SW 1271 (cell line): ENCODE data around the gene DAZAP2.
"Not testable (repeated sequence)": the region's sequence is repeated elsewhere in the genome, so short reads cannot be mapped to it uniquely, and the experiment has no call there.

Experiments used
- DNase-seq, 2 experiments: peaks; one replicate each; lab custom pipeline; 2025; lab: John Stamatoyannopoulos, UW

DAZAP2 gene

DNA sequence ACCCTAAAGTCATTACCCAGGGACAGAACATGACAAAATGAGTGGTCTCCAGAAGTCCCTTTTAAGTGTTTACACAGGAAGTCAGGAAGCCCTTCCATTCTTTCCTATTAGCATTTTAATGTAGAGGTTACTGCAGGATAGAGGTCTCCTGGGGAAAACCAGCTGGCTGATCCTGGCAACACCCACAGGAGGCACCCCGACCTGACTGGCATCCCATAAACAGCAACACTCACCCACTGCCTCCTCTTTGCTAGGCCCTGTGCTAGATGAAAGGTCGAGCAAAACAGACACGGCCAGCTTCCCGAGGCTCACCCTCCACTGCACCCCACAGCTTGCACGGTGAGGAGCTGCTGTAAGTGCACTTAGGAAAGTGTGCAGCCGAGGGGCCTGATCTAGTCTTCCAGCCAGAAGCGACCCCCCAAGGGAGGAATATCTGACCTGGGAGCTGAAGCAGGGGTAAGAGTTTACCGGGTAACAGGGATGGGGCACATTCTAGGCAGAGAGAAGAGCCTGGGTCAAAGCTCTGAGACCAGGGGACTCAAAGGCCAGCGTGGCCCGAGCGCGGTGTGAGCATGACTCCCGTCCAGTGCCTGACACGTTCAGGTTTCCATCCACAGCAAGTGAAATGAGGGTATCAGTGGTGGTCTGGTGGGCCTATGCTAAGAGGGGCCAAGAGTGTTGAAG lies 9.0 kb downstream of the DAZAP2 start:
- no peak for DNase-seq

DNA sequence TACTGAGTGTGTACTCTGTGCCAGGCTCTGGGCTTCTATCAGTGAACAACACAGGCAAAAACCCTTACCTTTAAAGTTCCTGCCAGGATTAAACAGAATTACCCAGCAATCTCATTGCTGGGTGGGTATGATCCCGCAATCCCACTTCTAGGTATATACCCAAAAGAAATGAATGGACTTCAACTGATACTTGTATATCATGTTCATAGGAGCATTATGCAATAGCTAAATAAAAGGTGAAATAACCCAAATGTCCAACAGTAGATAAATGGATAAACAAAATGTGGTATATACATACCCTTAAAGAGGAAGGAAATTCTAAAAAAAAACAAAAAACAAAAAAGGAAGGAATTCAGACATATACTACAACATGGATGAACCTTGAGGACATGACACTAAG lies 14.7 kb downstream of the DAZAP2 start:
- no peak for DNase-seq

DNA sequence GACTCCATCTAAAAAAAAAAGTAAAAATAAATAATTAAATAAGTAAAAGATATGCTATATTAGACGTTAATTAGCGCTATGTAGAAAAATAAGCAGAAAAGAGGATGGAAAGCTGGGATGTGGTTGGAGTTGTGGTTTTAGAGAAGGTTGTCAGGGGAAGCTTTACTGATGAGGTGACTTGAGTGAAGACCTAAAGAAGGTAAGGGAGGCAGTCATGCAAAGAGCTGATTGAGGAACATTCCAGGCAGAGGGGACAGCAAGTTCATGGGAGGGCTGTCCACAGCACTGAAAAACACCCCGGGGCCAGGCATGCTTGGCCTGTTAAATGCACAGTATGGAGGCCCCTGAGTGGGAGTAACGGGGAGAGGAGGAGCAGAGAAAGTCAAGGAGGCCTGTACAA lies 15.9 kb downstream of the DAZAP2 start:
- DNase-seq, result no peak

DNA sequence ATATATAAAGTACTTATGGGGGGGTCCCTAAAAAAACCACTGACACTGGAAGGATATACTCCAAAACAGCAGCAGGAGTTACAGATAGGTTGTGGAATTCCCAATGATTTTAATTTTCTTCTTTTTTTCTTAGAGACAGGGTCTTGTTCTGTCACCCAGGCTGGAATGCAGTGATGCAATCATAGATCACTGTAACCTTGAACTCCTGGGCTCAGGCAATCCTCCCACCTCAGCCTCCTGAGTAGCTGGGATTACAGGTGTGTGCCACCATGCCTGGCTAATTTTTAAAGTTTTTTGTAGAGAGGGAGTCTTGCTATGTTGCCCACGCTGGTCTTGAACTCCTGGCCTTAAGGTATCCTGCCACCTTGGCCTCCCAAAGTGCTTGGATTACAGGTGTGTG lies 21.0 kb downstream of the DAZAP2 start:
- not testable (repeated sequence) for DNase-seq

DNA sequence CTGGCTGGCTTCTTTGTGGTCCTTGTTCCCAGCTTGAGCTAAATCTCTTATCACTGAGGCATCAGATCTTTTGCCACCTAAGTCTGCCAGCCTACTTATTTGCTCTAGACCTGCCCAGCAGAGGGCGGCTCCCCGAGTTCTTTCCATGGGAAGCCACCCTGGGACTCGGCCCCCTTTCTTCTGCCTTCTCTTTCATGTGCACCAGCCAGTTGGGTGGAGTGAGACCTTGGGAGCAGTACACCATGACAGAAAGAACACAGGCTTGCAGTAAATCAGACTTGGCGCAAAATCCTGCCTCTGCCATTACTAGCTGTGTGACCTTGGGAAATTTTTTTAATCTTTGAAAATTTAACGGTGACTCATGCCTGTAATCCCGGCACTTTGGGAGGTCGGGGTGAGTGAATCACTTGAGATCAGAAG lies 24.1 kb downstream of the DAZAP2 start:
- peak; percentile 39 to 56 for DNase-seq

DNA sequence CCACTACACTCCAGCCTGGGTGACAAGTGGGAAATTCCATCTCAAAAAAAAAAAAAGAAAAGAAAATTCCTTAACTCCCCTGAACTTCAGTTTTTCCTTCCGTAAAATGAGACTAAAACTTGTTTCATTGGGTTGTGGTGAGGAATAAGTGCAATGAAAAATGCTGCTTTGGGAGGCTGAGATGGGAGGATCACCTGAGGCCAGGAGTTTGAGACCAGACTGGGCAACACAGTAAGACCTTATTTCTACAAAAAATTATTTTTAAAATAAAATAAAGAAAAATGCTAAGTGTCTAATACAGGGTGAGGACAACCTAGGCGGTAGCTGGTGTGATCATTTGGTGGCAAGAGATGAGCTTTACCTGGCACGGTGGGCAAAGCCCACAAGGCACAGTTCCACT lies 24.7 kb downstream of the DAZAP2 start:
- DNase-seq, result no peak

DNA sequence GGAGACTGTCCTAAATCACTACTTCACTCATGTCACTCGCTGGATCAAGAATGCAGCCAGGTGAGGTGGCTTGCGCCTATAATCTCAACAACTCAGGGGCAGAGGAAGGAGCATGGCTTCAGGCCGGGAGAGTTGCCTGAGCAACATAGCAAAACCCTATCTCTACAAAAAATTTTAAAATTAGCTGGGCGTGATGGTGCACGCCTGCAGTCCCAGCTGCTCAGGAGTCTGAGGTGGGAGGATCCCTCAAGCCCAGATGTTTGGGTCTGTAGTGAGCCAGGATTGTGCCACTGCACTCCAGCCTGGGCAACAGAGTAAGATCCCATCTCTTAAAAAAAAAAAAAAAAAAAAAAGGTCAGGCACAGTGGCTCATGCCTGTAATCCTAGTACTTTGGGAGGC lies 25.7 kb downstream of the DAZAP2 start:
- DNase-seq, result no peak

DNA sequence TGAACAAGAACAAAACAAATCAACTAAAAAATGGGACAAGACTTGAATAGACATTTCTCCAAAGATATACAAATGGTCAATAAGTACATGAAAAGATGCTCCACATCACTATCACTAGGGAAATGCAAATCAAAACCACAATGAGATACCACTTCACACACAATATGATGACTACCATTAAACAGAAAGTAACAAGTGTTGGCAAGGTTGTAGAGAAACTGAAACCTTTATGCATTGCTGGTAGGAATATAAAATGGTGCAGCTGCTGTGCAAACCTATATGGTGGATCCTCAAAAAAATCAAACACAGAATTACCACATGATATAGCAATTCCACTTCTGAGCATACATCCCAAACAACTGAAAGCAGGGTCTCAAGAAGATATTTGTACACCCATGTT lies 26.4 kb downstream of the DAZAP2 start:
- DNase-seq, result no peak

DNA sequence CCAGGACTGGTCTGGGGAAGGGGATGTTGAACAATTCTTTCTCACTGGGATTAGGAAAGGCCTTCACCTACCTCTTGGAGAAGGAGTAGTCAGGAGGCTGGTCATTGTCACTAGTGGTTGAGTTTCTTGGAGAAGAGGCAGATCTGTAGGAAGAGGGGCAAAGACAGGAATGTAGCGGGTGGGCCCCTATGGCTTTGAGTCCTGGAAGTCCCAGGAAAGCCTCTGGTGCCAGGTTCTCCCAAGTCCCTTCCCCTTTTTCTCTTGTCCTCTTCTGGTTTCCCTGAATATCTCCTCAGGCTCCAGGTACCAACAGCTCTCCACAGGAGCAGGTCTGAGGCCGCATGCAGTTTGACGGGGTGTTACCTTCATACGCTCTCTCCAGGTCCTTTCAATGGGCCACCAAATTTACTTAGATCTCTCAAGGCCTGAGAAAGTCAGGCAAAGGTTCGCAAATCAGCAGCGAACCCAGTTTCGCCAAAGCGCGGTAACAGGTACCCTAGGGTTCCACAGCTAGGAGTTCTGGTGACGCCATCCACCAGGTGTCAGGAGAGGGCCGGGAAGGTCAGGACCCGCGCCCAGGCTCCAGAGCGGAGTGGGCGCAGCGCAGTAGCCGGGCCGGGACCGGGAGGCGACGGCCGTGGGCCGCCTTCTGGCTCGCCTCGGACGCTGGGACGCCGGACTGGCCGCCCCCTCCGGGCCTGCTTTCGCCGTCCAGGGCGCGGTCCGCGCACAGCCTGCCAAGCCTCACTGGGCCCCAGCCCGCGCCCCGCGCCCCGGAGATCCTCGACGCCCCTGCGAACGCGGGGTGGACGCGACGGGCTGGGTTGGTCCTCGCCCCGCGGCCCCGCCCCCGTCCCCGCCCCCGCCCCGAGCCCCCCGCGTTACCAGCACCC lies 30.8 kb downstream of the DAZAP2 start:
- peak in 1 of 2 experiments; percentile 58 for DNase-seq

DNA sequence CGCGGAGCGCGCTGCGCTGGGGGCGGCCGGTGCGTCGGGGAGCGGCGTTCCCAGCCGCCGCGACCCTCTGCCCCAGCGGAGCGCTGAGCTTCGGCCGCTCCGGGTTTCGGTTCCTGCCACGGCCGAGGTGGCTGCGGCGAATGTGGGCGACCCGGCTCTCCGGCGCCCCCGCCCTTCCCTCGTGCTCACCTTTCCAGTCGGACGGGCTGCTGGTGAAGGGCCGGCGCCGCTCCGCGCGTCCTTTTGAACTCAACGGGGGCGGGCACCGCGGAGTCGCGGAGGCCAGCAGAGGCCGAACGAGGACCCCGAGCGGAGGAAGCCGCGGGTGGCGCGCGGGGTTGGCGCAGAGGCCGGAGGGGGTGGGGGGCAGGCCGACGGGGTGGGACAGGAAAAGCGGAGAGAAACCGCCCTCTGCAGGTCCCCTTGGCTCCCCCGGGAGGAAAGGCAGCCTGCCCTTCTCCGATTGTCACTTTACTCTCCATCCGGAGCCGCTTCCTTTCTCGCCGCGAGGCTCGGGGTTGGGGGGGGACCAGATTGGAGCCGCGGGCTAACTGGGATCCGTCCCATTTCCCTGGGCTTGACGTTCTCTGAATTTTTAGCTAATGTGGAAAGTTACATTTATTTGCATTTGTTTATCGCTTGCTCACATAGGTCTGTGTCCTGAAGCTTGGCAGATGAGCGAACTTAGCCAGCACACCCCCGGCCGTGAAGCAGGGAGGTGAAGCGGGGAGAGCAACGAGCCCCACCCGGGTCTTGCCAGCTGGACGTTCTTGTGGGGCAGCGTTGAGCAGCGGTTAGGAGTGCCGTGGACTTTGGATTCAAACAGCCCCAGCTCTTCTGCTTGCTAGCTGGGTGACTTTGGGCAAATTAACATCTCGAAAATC lies 31.7 kb downstream of the DAZAP2 start, which contains the start of gene SMAGP:
Gene SMAGP, minus strand, starts transcription at position 349 of the 884 bp plus-strand sequence. CDS start 1,137 bp downstream, outside the sequence.
- peak; percentile 40 to 84 for DNase-seq

DNA sequence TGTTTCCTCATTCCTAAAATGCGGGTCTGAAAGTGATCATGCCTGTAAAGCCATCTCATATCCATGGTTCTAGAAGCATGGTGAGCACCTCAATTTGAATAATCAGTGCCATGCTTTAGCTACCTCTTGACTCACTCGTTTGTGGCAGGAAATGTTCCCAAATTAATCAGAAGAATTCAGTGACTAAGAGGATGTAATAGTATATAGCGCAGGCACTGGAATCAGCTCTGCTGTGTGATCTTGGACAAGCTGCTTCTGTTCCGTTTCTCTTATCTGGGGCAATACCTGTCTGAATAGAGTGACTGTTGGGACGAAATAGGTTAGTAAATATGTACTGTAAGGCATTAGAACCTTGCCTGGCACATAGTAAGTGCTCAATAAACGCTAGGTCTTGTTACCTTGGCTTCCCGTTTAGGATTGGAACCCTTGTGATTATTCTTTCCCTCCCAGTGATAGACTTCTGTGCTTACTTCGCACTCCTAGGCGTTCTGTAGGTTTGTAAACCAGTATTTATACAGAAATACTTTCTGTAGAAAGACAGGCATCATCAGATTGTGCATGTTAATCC lies 32.4 kb downstream of the DAZAP2 start:
- DNase-seq, result peak; percentile 34 to 80

DNA sequence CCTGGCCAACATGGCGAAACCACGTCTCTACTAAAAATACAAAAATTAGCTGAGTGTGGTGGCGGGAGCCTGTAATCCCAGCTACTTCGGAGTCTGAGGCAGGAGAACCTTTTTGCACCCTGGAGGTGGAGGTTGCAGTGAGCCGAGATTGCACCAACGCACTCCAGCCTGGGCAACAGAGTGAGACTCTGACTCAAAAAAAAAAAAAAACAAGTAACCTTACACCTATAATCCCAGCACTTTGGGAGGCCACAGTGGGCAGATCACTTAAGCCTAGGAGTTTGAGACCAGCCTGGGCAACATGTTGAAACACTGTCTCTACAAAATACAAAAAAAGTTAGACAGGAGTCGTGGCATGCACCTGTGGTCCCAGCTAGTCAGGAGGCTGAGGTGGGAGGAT lies 34.2 kb downstream of the DAZAP2 start:
- DNase-seq, result not testable (repeated sequence)

DNA sequence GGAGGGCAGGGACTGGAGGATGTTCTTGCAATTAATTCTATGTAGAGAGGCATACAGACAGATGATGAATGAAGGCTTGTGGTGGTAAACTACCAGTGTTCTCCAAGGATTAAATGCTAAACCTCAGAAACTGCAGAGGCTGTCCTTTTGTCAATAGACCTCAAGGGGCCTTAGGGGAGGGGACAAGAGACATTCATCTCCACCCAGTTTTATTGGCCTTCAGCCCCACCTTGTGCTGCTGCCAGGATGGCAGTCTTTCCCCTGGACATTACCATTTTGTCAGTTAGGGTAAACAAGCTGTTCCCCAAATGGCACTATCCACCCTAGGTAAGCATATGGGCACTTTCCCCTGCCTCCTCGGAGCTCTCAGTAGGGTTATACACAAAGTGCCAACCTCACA lies 36.5 kb downstream of the DAZAP2 start:
- DNase-seq, result no peak

DNA sequence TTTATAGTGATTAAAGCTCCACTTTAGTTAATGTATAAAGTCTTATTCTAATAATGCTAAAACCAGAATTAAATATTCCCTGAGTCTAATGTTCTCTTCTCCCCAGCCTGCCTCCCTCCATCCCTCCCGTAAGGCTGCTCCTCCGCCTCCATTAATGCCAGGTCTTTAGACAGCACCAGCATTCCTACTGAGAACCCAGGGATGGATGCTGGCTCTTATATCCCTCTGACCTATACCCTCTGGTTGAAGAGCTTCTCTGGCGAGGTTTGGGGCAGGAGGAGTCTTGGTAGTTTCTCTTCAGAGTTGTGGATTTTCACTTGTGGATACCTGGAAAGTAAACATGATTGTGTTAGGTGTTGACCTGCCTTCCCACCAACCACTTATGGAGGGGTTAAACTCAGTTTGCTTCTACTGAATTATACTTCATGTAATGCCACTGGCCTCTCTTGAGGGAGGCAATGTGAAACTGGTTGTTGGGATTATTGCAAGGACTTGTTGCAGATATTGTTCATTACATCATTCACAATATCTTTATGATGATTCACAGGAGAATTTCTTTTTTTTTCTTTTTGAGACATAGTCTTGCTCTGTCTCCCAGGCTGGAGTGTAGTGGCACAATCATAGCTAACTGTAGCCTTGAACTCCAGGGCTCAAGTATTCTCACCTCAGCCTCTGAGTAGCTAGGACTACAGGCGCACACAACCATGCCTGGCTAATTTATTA lies 42.7 kb downstream of the DAZAP2 start:
- DNase-seq, result no peak

DNA sequence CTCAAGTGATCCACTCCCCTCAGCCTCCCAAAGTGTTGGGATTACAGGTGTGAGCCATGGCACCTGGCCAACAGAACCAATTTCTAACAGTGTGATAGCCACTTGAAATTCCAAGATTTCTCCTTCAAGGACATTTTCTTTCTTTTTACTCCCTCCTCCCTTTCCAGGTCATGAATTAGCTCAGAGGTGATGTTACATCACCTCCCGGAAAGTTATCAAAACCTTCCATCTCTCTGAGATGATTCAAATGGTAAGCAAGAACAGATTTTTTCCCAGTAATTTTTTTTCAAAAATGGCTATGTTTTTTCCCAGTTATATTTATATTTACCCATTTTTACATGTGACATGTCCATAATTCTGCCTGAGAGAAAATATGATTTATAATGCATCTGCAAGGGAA lies 47.2 kb downstream of the DAZAP2 start:
- no peak for DNase-seq

DNA sequence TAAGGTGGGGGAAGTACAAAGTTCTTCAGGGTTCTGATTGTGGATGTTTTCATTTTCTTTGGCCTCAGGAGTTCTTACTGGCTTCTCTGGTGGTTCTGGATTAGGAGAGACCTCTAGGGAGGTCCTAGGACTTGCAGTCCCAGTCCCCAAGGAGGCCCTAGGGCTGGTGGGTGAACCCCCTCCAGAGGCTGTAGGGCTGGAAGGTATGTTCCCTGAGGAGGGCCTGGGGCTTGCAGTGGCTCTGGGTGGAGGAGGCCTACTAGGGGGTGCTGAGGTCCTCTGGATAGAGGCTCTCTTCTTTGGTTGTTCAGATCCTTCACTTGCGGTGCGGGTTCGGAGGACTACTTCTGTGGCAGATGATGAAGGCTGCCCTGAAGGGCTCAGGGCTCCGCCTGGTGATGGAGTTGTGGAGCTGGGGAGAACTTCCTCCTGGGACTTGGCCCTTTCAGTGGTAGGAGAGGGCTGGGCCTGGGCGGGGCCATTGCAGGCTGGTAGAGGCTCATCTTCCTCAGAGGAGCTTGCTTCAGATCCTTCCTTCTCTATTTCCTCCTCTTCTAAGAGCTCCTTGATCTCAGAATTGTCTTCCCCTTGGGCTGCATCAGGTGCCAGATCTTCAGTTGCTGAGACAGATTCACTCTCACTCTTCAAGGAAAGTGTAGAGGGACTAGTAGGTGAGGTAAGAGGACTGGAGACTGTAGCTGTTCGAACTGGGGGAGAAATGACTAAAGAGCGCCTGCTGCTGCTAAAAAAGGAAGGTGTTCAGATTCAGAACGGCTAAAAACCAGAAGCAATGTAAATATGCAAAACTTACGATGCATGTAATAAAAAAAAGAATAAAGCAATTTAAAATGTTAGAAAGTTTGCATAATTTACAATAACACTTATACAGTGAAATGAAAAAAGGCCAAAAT lies 53.2 kb downstream of the DAZAP2 start:
- not testable (repeated sequence) for DNase-seq
